Fibroblast of skin of left quadriceps (primary cell): ENCODE data around the gene ZNF593OS.

Experiments used
- DNase-seq, 2 experiments: peaks; one replicate each; pipeline ENCODE4 v3.0.0-alpha.2; 2013; ENCODE audit warnings: low read depth in 2 of 2

ZNF593OS gene

DNA sequence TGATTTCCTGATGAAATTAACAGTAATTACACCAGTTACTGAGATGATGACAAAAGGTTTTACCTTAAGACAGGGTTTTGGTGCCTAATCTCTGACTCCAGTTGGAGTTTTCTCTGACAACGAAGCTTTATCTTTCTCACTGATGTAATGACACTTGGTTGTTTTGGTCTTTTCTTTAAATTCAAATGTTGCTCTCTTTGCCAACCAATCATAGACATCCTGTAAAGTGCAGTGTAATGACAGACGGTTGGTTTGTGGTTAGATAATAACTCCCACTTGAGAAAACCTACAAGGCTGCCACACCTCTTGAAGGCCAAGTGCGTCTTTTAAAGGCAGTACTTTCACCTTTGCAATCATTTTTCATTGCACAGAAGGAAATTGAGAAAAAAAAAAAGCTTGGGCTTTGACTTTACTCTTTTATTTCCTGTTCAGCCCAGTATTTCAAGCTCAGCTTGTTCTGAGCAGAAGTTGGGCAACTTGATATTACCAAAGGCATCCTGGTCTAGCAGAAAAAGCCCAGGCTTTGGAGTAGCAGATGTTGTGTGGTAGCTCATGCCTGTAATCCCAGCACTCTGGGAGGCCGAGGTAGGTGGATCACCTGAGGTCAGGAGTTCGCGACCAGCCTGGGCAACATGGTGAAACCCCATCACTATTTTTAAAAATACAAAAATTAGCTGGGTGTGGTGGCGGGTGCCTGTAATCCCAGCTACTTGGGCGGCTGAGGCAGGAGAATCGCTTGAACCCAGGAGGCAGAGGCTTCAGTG lies 45.1 kb downstream of the ZNF593OS start:
- DNase-seq: no peak

DNA sequence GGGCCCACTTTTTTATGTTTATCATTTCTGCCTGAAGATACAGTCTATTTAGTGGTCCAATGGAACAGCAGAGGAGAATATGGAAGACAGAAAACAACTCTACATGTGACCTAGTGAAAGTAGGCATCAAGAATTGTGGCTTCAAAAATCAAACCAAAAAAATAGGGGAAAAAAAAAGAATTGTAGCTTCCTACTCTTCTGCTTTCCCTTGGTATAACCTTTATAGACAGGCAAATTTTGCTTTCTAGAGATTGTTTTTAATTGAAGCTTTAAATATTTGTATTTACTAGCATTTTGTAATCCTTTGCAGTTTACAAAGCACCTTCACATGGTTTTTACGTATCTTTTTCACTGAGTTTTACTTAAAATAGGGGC lies 45.7 kb downstream of the ZNF593OS start:
- DNase-seq: no peak

DNA sequence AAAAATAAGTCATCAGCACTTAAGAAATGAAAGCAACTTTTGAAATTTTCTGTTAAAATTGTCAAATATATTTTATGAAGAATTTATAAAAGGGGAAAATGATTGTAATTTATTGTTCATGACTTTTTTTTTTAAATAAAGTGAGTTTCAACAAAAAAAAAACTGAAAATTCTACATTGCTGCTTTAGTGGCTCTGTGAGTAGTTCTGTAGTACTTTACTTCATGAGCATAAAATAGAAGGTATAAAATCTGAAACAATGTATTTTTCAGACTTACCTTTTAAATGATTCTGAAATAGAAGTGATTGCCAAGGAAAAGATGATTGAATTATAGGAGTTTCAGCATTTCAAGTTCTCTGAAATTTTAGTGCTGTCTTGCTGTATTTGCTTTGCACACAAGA lies 46.2 kb downstream of the ZNF593OS start:
- no peak for DNase-seq

DNA sequence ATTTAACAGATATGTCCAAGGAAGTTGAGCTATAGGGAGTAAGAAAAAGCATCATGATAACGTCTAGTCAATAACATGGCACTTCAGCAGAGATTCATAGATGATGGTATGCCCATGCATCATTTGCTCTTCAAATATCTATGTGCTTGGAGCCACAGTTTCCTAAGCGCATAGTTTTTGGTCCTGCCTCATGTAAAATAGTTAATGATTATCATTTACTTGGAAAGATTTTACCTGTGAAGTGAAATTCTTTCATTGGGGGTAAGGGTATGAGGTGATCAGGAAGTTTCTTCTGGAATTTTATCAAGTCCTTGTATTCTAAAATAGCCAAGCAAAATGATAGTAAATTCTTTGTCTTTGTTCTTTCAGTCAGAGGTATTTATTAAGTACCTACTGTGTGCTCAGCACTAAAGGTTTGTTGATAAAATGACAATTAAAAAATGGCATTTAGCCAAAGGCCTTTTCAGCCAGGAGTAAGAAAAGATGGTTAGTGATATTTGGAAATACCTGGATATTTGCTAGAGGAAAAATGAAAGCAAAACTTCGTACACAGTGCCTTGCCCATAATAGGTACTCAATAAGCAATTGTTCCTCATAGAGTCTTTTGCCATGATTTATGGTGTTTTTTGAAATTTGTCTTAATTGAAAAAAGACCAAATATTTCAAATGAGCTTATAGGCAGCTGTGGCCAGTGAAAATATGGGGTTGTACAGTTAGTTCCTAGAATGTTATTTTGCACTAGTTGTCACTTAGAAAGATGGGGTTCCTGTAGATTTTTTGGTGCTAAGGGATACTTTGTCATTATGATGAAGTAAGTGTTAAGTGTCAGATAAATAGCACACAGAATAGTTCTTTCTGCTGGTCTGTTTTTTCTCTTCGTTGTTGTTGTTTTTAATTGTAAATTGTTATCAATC lies 47.0 kb downstream of the ZNF593OS start:
- DNase-seq: no peak

DNA sequence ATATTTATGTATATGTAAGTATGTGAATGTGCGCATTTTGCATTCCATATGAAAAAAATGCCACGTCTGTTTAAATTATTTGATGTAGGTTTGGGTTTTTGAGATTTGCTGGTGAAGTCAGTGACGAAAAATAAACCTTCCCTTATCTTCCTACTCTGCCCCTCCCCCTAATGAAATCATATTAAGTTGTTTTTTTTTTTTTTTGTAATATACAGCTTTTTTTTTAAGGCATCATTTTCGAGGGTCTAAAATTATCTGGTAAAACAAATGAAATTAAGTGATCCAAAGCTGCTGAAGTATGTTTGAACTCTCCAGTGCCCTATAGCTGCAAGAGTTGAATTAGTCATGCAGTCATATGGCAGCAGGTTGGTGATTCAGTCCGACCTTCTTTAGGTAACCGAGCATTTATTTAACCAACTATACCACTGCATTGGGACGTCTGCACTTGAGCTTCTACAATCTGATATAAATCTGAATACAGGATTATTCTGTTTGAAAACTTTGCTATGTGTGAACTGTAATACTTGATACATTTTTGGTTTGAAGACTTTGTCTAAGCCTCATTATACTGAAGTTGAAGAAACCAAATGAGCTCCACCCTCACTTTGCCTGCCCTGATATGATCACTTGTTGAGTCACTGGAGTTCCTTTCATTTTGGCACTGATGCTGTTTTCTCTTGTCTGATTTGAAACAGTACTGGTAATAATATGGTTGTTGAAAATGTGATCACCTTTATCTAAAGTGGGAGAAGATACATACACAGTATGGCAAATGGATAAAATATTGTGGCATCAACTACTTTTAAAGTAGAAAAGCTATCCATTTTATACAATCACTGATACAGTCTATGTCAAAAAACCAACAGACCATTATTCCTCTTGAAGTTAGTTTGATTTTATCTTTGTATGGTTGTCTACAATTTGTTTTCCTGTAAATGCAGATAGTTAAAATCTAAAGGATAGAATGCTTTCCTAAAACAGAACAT lies 48.4 kb downstream of the ZNF593OS start:
- no peak for DNase-seq

DNA sequence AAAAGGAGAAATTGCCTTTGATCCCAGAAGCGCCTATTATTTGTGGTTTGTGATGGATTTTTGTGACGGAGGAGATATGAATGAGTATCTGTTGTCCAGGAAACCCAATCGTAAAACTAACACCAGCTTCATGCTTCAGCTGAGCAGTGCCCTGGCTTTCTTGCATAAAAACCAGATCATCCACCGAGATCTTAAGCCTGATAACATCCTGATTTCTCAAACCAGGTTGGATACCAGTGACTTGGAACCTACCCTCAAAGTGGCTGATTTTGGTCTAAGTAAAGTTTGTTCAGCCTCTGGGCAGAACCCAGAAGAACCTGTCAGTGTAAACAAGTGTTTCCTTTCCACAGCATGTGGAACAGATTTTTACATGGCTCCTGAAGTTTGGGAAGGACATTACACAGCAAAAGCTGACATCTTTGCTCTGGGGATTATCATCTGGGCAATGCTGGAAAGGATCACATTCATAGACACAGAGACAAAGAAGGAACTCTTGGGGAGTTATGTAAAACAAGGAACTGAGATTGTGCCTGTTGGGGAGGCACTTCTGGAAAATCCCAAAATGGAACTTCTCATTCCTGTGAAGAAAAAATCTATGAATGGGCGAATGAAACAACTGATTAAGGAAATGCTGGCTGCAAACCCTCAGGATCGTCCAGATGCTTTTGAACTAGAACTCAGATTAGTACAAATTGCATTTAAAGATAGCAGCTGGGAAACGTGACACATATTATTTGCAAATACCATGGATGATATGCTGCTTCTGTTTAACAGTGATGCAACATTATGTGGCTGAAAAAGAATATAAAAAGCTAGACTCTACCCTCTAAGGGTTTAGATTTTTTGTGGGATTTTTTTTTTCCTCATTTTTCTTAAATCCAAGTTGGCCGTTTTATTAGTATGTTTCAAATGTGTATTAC lies 49.5 kb downstream of the ZNF593OS start:
- no peak for DNase-seq

DNA sequence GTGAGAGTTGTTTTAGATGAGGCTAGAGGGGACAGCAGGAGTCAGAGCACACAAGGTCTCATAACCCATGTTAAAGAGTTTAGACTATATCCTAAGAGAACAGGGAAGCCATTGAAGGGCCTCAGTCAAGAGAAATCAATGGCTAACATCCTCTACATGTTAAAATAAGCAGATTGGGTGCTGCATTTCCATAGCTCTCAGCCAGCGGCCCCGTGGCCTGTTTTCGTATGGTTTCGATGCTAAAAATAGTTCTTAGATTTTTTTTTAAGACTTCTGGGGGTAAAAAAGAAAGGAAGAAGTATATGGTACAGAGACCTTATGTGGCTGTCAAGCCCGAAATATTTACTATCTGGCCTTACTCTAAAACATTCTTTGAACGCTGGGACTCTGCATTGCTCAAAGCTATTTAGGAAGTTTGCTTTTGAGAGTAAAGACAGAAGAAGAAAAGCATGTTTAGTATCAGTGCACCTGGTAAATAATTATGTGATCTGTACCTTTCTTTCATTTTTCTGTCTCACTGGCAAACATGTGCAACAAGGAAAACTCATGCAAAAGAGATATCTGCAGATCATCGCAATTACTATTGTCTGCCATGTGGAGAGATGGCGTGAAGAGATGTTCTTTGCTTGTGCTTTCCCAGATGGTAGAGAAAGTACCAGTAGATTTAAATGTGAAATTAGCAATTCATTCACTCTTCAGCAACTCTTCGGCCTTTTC lies 51.6 kb downstream of the ZNF593OS start:
- no peak for DNase-seq
